ENCODE results near the gene SIPA1L2. TPM values are rescaled to one million over a fixed set of nuclear protein-coding genes. Genes with fewer than 3 reads are reported as not detected.

SIPA1L2 gene
- total RNA-seq, 1 donor from 2014 or later = 45.6 TPM

DNA sequence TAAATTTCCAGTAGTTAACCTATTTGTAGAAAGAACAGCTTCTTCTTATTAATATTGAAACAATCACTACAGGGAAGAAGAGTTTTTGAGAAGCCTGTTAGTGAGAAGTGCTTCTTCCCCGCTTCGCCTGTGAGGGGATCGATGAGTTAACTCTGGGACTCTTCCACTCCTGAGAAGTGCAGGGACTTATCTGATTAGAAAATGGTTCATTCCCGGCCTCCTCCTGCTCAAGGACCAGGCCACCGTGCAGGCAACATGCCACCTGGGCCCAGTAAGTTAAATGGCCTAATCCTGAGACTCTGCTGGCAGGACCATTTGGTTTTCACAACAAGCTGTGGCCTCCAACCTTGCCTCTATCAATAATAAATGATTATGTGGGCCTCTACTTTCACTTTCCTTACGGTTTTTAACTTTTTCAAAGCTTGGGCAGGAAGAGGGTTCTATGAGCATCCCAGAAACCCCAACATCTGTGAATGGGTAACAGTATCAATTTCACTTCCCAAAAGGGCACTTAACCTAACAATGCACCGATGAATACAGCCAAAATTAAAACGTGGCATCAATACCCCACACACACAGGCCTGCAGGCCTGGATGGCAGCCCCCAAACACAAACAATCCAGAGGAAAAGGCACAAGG lies 33.1 kb downstream of the SIPA1L2 start:
- TF ChIP-seq, protein P1, sequence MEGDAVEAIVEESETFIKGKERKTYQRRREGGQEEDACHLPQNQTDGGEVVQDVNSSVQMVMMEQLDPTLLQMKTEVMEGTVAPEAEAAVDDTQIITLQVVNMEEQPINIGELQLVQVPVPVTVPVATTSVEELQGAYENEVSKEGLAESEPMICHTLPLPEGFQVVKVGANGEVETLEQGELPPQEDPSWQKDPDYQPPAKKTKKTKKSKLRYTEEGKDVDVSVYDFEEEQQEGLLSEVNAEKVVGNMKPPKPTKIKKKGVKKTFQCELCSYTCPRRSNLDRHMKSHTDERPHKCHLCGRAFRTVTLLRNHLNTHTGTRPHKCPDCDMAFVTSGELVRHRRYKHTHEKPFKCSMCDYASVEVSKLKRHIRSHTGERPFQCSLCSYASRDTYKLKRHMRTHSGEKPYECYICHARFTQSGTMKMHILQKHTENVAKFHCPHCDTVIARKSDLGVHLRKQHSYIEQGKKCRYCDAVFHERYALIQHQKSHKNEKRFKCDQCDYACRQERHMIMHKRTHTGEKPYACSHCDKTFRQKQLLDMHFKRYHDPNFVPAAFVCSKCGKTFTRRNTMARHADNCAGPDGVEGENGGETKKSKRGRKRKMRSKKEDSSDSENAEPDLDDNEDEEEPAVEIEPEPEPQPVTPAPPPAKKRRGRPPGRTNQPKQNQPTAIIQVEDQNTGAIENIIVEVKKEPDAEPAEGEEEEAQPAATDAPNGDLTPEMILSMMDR (conservative IDR thresholded peaks at IDR 0.05) = no peak
- H3K4me1 Mint-ChIP-seq (ENCODE audit: unreplicated experiment) = peaks cover 51% of the 10 kb centered on the region
- no peak overlapping the region for H3K27ac Mint-ChIP-seq

GRCh38 chr1:232594768-232595698 lies 34.9 kb downstream of the SIPA1L2 start:
- H3K36me3 Mint-ChIP-seq = peaks cover 4% of the 10 kb centered on the region
- TF ChIP-seq, protein P1 (conservative IDR thresholded peaks at IDR 0.05) = no peak
- H3K27me3 Mint-ChIP-seq = no peaks in the 10 kb centered on the region
- no peak overlapping the region for H3K27ac Mint-ChIP-seq
- no peaks in the 10 kb centered on the region for H3K9me3 Mint-ChIP-seq
- peaks cover 49% of the 10 kb centered on the region for H3K4me1 Mint-ChIP-seq (ENCODE audit: unreplicated experiment)
- H3K4me3 Mint-ChIP-seq = no peak overlapping the region
- no peak for DNase-seq (ENCODE audit: extremely low spot score, unreplicated experiment)

More for the DNA sequence above, 33.1 kb downstream of the SIPA1L2 start:
- Mint-ChIP-seq H3K9me3 (no peaks in the 10 kb centered on the region), H3K36me3 (peaks cover 4% of the 10 kb centered on the region), H3K4me3 (no peak overlapping the region), H3K27me3 (no peaks in the 10 kb centered on the region)
- no peak for DNase-seq (ENCODE audit: extremely low spot score, unreplicated experiment)

GRCh38 chr1:232593717-232594502 lies 36.0 kb downstream of the SIPA1L2 start:
- Mint-ChIP-seq H3K27me3 (no peaks in the 10 kb centered on the region), H3K9me3 (peaks cover 5% of the 10 kb centered on the region), H3K4me1 (ENCODE audit: unreplicated experiment) (peaks cover 42% of the 10 kb centered on the region), H3K27ac (peak overlapping the region; percentile 49), H3K4me3 (peak overlapping the region; percentile 21), H3K36me3 (peaks cover 10% of the 10 kb centered on the region)
- no peak for DNase-seq (ENCODE audit: extremely low spot score, unreplicated experiment)
- TF ChIP-seq, protein P1 (conservative IDR thresholded peaks at IDR 0.05) = no peak

DNA sequence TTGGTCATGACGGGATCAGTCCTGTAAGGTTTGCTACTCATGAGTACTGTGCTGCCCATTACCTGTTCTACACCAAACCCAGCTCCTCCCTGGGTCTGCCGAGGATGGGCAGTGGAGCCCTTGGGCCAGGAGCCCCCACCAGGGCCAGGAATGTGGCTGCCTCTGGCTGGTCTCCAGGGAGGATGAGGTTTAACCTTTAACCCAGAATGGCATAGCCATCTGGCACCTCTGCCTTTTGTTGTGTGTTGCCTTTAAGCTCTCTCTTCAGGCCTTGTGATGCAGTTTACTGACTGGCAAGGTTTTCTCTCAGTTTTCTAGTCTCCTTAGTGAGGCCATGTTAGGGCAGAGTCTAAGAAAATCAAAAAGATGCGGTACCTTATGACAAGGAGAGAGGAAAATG lies 38.6 kb downstream of the SIPA1L2 start:
- Mint-ChIP-seq H3K36me3 (peaks cover 15% of the 10 kb centered on the region), H3K9me3 (peaks cover 5% of the 10 kb centered on the region), H3K27me3 (no peaks in the 10 kb centered on the region)

DNA sequence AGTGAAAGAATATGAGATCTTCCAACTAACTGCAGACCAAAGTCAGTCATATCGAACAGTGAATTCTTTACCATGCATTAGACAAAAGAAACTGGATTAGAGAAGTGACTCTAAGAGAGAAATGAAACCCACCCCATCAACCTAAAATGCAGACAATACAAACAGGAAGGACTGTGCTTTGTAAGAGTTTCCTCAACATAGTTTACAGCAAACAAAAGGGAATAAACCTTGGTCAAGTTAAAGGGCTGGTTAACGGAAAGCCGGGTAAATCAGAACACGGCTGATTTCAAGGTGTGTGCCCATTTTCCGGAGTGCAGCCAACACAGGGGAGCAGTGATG lies 39.2 kb downstream of the SIPA1L2 start:
- H3K9me3 Mint-ChIP-seq = peaks cover 5% of the 10 kb centered on the region
- H3K36me3 Mint-ChIP-seq = peaks cover 15% of the 10 kb centered on the region
- no peak overlapping the region for H3K27ac Mint-ChIP-seq
- DNase-seq (ENCODE audit: extremely low spot score, unreplicated experiment) = no peak
- TF ChIP-seq, protein P1 (conservative IDR thresholded peaks at IDR 0.05) = no peak
- no peak overlapping the region for H3K4me3 Mint-ChIP-seq
- peaks cover 32% of the 10 kb centered on the region for H3K4me1 Mint-ChIP-seq (ENCODE audit: unreplicated experiment)
- H3K27me3 Mint-ChIP-seq = no peaks in the 10 kb centered on the region

More for the DNA sequence above, 38.6 kb downstream of the SIPA1L2 start:
- H3K4me3 Mint-ChIP-seq = no peak overlapping the region
- no peak overlapping the region for H3K27ac Mint-ChIP-seq
- DNase-seq (ENCODE audit: extremely low spot score, unreplicated experiment) = no peak
- TF ChIP-seq, protein P1 (conservative IDR thresholded peaks at IDR 0.05) = no peak
- peaks cover 38% of the 10 kb centered on the region for H3K4me1 Mint-ChIP-seq (ENCODE audit: unreplicated experiment)

All from type B pancreatic cell (in vitro differentiated cells).